Measurements from ENCODE around the gene KIAA0586. TPM values are rescaled to one million over a fixed set of nuclear protein-coding genes. Genes with fewer than 3 reads are reported as not detected.

The KIAA0586 gene
- 10 to 100 TPM in 3 of 4 donors, 1 to 10 TPM in 1; 3.6 to 37.5 (median 15.0) TPM for total RNA-seq

- DNase-seq, result peak; percentile 95 to 97
- no peaks in the 10 kb centered on the region for H3K4me1 ChIP-seq
- no peaks in the 10 kb centered on the region for H3K9me3 ChIP-seq
- peak within 1 kb of the TSS; percentile 78 to 96 for H3K4me3 ChIP-seq
- no peaks in the 10 kb centered on the region for H3K36me3 ChIP-seq
- TF ChIP-seq, protein P1, sequence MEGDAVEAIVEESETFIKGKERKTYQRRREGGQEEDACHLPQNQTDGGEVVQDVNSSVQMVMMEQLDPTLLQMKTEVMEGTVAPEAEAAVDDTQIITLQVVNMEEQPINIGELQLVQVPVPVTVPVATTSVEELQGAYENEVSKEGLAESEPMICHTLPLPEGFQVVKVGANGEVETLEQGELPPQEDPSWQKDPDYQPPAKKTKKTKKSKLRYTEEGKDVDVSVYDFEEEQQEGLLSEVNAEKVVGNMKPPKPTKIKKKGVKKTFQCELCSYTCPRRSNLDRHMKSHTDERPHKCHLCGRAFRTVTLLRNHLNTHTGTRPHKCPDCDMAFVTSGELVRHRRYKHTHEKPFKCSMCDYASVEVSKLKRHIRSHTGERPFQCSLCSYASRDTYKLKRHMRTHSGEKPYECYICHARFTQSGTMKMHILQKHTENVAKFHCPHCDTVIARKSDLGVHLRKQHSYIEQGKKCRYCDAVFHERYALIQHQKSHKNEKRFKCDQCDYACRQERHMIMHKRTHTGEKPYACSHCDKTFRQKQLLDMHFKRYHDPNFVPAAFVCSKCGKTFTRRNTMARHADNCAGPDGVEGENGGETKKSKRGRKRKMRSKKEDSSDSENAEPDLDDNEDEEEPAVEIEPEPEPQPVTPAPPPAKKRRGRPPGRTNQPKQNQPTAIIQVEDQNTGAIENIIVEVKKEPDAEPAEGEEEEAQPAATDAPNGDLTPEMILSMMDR (IDR thresholded peaks at IDR 0.05), result peak in 1 of 4 experiments; percentile 10
- TF ChIP-seq POLR2A (IDR thresholded peaks at IDR 0.05), result peak; percentile 48 to 69
- peak within 1 kb of the TSS; percentile 91 to 94 for H3K27ac ChIP-seq
- no peaks in the 10 kb centered on the region for H3K27me3 ChIP-seq
- intact Hi-C loops (cut with DNase I; ENCODE audit: low total_unique reads), result no loop called here
Measured at GRCh38 chr14:58427281-58428117, at the start of gene KIAA0586, which contains the start of gene TIMM9. TSS of gene KIAA0586 (plus strand) at chr14:58427719. CDS start at chr14:58428265, 546 bp downstream. TSS of gene TIMM9 (minus strand) at chr14:58427531. CDS start at chr14:58411945, 15,586 bp downstream.

DNA sequence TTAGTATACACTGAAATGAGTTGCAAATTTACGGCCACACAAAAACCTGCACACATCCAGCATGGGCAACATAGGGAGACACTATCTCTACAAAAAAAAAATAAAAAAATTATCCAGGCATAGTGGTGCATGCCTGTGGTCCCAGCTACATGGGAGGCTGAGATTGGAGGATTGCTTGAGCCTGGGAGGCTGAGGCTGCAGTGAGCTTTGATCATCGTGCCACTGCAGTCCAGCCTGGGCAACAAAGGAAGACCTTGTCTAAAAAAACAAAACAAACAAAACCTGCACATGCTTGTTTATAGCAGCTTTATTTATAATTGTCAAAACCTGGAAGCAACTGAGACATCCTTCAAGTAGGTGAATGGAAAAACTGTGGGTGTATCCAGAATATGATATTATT is 36.7 kb upstream of the KIAA0586 start:
- no peaks in the 10 kb centered on the region for H3K36me3 ChIP-seq
- no peaks in the 10 kb centered on the region for H3K9me3 ChIP-seq
- no peak overlapping the region for H3K27ac ChIP-seq
- no peaks in the 10 kb centered on the region for H3K4me1 ChIP-seq
- H3K27me3 ChIP-seq, result no peaks in the 10 kb centered on the region
- TF ChIP-seq, protein P1 (IDR thresholded peaks at IDR 0.05), result no peak
- TF ChIP-seq POLR2A (IDR thresholded peaks at IDR 0.05), result no peak
- no peak for DNase-seq
- intact Hi-C loops (cut with DNase I; ENCODE audit: low total_unique reads), result no loop called here
- no peak overlapping the region for H3K4me3 ChIP-seq

DNA sequence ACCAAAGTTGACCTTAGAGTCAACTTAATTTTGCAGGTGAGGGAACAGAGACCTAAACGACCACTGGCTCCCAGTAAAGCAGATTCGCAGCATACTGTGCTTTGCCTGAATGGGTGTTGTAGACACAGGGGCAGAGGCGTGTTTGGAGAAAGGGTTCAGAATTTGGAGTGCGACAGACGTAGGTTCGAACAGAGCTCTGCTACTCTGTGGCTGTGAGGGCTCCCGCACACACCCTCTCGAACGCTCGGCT is 32.0 kb upstream of the KIAA0586 start:
- H3K36me3 ChIP-seq, result no peaks in the 10 kb centered on the region
- H3K9me3 ChIP-seq, result no peaks in the 10 kb centered on the region
- no peak for TF ChIP-seq POLR2A (IDR thresholded peaks at IDR 0.05)
- TF ChIP-seq, protein P1 (IDR thresholded peaks at IDR 0.05), result no peak
- no peaks in the 10 kb centered on the region for H3K4me1 ChIP-seq
- intact Hi-C loops (cut with DNase I; ENCODE audit: low total_unique reads), result no loop called here
- H3K27me3 ChIP-seq, result no peaks in the 10 kb centered on the region
- H3K27ac ChIP-seq, result peak overlapping the region; percentile 74 to 83
- DNase-seq, result no peak
- peak overlapping the region; percentile 24 to 56 for H3K4me3 ChIP-seq

GRCh38 chr14:58395812-58396788 is 31.4 kb upstream of the KIAA0586 start, which contains the start of gene TOMM20L:
TSS of gene TOMM20L (plus strand) at chr14:58395930. CDS start at chr14:58395958, 28 bp downstream.
- no peaks in the 10 kb centered on the region for H3K4me1 ChIP-seq
- no peaks in the 10 kb centered on the region for H3K36me3 ChIP-seq
- H3K27me3 ChIP-seq, result no peaks in the 10 kb centered on the region
- no peaks in the 10 kb centered on the region for H3K9me3 ChIP-seq
- H3K27ac ChIP-seq, result peak within 1 kb of the TSS; percentile 74 to 83
- TF ChIP-seq, protein P1 (IDR thresholded peaks at IDR 0.05), result peak; percentile 53 to 94 (median 84)
- peak in 1 of 2 donors; percentile 28 for TF ChIP-seq POLR2A (IDR thresholded peaks at IDR 0.05)
- intact Hi-C loops (cut with DNase I; ENCODE audit: low total_unique reads), result no loop called here
- peak within 1 kb of the TSS; percentile 24 to 56 for H3K4me3 ChIP-seq
- DNase-seq, result peak; percentile 55 to 70
